NCI-H1694 (cell line): ENCODE measurements around the gene TRMT1.
"Not testable (repeated sequence)": the region's sequence is repeated elsewhere in the genome, so short reads cannot be mapped to it uniquely, and the experiment has no call there.

Experiments used
- DNase-seq: peaks from one replicate; lab custom pipeline; 2025; lab: John Stamatoyannopoulos, UW

TRMT1 gene

DNA sequence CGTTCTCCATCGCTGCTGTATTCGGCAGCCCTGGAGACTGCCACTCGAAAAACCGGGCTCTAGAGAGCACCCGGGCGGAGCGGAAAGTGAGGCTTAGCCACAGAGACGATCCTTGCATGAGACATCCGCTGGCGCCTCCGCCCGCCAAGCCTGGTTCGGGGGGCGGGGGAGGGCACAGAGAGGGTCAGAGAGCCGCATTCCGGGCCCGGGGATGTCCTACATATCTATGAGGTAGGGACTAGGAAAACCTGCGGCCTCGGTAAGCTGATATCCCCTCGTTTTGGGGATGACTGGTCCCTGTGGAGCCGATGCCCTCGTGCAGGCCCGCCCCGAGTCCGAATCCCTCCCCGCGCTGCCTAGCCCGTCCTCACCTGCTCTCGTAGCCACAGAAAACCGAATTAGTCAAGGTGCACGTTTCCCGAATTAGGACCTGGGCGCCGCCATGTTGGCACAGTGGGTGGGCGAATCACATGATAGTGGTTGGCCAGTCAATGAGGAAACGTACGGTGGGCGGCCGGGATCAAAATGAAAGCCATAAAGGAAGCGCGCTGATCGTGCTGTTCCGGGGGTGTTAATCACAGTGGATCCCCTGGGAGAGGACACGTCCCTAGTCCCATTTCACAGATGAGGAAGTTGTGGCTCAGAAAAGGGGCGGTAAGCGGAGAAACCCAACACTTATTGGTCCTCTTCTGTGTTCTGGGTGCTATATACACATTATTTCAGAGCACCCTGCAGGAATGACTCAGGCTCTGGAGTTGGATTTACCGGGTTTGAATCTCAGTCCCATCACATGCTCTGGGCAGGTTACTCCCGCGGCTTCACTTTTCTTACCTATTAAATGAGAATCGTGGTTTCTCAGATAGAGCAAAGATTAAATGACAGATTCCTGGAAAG lies at the start of gene TRMT1:
Gene TRMT1 (minus strand): TSS at position 459 of the 894 bp plus-strand sequence. CDS start 341 bp downstream, at position 118.
- DNase-seq = peak; percentile 84

DNA sequence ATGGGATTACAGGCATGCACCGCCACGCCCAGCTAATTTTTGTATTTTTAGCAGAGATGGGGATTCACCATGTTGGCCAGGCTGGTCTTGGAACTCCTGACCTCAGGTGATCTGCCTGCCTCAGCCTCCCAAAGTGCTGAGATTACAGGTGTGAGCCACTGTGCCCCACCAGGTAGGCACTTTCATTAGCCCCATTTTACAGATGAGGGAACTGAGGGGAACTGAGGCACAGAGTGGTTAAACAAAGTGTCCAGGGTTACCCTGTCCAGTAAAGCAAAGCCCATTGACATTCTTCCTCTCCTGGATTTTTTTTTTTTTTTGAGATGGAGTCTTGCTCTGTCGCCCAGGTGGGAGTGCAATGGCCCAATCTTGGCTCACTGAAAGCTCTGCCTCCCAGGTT lies 49.6 kb upstream of the TRMT1 start:
- not testable (repeated sequence) for DNase-seq

DNA sequence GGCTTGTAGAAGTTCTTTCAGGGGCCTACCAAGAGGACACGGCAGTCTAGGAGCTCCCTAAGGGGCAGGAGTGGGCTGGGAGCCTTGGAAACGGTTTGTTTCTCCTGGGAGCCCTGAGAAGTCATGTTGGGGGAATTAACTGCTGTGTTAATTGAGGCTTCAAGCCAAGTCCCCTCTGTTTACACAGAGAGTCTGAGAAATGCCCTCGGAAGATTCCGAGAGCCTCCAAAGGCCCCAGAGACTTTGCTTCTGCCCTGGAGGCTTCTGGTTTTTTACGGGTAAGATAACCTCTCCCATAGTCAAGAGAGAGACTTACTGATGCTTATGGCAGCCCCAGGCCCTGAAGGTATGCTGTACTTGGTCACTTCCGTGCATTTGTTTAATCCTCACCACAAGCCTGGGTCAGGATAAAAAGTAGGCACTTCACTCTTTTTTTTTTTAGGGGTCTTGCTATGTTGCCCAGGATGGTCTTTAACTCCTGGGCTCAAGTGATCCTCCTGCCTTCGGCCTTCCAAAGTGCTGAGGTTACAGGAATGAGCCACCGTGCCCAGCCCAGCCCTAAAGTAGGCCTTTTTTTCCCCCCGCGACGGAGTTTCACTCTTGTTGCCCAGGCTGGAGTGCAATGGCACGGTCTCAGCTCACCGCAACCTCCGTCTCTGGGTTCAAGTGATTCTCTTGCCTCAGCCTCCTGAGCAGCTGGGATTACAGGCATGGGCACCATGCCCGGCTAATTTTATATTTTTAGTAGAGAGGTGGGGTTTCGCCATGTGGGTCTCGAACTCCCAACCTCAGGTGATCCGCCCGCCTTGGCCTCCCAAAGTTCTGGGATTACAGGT lies 48.8 kb upstream of the TRMT1 start:
- no peak for DNase-seq

DNA sequence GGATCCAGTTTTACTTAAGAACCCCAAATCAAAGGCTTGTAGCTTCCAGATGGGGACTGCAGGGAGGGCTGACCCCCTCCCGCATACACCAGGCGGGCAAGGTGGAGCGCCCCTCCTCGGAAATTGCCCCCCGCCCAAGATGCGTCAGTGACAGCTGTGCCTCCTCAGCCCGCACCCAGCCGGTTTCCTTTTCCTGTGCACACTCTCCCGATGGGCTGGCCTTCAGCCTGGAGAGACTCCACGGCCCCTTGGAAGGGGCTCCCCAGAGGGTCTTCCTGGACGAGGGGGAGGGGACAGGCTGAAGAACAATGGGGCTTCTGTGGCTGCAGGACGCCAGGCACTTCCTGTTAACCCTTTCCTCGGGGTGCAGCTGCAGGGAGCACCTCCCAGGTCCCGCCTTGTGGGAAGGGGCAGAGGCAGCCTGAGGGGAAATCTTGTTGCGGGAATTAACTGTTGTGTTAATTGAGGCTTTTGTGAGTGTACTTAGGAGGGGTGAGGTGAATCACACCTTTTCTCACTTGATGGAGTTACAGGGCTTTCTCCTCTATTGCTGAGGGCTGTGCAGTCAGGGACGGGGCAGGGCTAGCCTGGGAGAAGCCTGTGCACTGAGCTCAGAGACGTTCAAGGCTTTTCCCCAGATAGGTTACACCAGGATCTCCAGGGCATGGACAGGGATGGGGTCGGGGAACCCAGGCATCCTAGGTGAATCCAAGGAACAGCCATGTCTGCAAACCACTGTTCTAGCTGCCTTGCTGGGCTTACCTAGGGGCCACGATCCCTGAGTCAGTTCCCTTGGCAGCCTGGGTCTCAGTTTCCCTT lies 48.0 kb upstream of the TRMT1 start:
- no peak for DNase-seq

DNA sequence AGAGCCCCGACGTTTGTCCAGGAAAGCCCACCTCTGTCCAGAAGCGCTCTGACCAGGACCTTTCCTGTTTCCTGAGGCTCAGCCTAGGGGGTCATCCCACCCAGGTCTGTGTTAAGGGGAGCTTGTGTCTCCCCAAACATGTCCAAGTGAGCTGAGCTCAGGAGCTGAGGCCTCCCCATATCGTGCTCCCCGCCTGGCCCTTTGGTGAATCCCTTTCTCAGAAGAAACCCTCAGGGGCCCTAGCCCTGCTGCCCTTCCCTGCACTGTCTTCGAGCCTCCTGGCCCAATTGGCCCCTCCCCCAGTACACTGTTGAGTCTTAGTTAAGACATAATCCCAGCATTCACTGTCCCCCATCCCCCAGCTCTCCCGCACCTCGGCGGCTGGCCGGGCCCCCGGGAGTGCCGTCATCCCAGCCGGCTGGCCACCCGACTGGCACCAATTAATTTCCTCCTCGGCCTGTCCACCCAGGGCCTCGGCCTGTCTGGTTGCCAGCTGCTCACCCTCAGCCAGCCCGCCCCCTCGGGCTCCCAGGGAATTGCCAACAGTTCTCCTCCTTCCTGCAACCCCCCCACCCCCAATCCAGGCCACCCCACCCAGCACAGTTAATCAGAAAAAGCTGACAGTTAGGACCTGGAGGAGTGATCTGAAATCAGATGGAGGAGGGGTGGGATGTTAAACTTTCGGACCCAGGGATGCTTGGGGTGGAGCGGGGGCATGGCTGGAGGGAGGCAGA lies 47.2 kb upstream of the TRMT1 start:
- no peak for DNase-seq

DNA sequence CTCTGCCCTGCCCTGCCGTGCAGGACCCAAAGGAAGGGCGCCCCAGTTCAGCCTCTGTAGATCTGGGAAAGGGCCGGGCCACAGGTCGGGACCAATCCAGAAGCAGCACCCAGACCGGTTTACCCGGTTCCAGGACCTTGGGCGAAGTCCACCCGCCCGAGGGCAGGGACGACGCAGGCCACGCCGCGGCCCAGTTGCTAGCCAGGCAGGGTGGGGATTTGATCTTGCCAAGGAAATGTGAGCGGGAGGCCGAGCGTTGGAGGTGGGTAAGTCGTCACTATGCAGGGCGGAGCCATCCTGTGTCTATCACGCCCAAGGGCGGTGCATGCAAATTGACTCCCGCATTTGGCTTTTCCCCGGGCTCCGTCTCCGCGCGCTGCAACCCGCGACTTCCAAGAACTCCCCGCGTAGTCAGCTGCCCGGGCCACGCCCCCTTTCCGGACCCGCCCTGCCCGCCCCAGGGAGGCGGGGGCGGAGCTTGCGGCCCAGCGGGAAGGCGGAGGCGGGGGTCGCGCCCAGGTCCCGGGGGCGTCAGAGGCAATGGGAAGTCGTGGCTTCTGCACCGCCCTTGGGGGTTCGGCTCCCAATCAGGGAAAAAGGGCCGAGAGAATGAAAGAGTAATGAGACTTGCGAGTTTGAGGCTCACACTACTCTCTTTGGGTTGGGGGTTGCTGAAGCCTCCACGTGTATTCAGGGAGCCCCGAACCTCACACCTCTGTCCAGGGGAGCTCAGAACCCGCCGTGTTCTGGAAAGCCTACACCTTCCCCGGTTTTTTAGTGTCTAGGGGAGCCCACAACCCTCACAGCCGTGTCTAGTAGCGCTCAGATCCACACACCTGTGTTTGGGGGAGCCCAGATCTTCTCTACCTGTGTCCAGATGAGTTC lies 46.4 kb upstream of the TRMT1 start:
- DNase-seq = peak; percentile 74

DNA sequence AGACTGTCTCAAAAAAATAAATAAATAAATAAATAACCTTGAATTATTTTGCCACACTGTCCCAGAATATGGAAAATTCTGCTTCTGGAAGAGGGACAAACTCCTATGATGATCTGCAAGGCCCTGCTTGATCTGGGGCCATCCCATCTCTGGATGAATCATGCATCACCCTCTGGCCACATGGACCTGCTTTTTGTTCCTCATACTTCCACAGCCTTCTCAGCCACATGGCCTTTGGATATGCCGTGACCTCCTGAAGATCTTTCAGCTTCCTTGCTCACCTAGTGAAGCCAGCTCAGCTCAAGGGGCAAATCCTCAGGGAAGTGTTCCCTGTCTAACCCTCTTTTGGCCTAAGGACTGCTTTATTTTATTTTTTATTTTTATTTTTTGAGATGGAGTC lies 44.0 kb upstream of the TRMT1 start:
- DNase-seq = no peak

DNA sequence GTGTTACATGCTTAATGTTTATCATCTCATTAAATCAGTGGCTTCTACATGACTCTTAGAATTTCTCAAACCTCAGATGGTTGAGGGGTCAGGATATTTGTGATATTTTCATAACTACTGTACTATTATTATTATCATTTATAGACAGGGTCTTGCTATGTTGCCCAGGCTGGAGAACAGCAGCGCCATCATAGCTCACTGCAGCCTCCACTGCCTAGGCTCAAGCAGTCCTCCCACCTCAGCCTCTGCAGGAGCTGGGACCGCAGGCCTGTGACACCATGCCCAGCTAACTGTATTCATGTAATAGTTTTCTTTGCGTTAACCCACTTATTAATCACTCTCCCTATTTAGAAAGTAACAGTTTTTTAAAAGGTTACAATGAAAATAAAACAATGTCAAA lies 43.2 kb upstream of the TRMT1 start:
- no peak for DNase-seq

DNA sequence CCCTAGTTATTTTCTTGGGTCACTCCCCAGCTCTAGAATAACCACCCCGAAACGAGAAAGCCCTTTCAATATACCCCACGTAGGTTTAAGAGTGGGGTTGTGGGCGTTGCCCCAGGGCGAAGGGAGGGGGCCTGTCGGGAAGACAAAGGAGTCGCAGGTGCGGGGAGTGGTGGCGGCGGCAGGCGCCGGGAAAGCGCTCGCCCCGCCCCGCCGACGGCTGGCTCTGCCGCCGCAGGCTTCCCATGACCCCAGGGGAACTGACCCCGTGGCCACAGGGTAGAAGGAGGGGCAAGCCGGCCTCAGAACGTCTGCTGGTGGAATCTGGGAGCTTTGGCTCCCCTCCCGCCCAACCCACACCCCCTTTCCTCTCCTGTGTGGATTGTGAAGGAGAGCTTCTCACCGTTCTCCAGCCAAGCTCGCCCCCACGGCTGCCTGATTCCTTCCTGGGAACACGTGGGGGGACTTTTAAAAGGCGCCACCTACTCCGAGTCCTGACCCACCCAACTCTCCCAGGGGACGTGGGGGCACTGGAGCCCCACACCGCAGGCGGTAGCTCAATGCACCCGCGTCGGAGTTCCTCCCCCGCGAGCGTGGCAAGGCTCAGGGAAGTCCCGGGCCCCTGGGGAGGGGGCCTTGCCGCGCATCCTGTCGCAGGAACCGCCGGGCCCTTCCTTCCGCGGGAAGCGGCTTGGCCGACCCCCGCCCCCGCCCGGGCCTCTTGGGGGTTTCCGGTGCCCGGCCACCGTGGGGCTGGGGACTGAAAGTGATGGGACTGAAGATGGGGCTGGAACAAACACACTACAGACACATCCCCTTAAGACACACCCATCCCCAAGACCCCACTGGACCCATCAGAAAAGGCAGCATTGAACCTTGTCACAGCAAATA lies 39.2 kb upstream of the TRMT1 start:
- DNase-seq = no peak

DNA sequence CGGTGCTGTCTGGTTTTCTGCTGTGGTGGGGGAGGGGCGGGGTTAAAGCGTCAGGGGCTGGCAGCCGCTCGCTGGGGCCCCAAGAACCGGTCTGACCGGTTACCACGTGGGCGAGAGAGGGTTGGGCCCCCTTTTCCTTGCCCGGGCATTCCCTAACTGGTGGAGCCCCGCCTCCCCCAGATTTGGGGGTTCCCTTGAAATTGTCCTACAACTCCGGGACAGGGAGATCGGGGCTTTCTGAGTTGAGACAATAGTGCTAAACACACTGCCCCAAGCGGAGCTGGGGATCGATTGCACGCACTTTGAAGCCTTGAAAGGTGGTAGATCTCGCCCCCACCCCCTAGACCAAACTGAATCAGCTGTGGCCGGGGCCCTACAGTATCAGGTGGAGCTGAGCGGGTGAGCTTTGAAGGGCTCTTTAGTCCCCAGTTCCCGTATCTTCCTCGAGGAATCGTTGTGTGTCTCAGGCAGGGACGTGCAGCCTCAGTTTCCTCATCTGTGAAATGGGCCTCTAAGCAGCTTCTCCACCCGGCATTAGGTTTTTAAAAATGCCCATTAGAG lies 38.5 kb upstream of the TRMT1 start:
- no peak for DNase-seq

DNA sequence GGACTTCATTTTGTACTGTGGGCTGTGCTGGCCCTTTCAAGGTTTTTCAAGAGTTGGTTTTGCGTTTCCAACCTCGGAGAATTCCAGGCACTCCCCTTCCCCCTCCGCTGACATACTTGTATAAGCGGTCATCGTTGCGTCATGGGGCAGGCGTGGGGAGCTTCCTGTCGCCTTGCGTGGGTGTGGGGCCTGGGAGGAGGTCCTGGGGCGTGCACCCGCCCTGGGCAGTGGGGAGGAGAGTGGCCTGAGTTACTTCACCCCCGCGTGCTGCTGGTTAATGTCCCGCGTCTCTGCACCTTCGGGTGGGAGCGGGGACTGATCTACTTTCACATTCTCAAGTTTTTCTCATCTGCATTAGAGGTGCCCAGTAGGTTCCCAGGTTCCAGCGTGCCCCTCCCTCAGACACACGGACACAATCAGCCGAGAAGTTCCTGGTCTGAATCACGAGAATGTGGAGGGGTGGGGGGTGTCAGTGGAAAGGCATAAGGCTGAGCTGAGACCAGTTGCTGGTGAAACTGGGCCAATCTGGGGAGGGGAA lies 37.8 kb upstream of the TRMT1 start:
- no peak for DNase-seq

DNA sequence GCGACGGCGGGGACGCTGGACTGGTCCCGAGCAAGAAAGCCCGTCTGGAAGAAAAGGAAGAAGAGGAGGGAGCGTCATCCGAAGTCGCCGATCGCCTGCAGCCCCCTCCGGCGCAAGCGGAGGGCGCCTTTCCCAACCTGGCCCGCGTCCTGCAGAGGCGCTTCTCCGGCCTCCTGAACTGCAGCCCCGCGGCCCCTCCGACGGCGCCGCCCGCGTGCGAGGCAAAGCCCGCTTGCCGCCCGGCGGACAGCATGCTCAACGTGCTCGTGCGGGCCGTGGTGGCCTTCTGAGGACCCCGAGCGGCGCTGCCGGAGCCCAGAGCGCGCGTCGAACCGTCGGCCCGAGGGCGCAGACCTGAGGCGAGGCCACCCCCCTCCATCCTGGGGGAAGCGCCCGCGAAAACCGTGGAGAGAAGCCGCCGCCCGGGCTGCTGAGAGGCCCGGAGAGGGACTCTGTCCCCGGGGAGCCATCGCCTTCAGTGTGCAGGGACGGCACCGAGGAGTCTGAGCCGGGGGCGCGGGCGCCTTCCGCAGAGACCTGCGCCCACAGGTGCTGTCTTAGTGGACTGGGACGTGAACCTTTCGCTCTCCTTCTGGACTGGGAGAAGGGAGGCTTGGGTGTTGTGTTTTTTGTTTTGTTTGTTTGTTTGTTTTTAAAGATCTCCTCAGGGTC lies 37.2 kb upstream of the TRMT1 start:
- no peak for DNase-seq

DNA sequence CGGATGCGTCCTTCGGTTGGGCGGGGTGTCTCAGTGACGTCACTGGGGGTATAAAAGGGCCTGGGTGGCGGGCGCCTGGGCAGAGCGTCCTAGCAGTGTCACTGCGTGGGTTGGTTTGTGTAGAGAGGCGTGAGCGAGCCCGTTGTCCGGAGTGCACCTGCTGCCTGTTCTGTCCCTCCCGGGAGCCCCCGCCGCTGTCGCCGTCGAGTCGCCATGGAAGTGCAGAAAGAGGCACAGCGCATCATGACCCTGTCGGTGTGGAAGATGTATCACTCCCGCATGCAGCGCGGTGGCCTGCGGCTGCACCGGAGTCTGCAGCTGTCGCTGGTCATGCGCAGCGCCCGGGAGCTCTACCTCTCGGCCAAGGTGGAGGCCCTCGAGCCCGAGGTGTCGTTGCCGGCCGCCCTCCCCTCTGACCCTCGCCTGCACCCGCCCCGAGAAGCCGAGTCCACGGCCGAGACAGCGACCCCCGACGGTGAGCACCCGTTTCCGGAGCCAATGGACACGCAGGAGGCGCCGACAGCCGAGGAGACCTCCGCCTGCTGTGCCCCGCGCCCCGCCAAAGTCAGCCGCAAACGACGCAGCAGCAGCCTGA lies 36.5 kb upstream of the TRMT1 start:
- no peak for DNase-seq

DNA sequence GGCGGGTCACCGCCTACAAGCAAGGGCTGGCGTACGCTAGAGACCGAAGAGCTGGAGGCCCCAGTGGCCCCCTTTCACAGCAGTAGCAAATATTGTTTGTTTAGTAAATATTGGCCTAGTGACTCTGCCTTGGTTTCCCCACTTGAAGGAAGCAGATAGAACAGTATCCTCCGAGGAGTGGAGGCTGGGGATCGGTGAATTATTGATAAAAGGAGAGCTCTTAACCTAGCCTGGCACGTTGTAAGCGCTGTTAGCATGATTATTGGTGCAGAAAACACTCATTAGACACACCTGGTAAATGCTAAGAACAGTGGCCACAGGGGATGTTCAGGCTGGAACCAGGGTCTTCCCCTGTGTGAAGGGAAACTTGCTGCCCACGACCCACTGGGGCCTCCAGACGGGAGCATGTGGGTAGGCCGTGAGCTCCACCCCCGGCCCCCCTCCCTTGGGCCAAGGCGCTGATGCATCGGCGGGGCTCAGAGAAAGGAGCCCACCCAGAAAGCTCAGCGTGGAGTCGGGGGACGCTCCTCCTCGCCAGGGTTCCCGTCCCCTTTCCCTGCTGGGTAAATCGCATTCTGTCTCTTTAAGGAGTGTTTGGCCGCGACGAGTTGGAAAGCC lies 35.9 kb upstream of the TRMT1 start:
- DNase-seq = peak; percentile 76

DNA sequence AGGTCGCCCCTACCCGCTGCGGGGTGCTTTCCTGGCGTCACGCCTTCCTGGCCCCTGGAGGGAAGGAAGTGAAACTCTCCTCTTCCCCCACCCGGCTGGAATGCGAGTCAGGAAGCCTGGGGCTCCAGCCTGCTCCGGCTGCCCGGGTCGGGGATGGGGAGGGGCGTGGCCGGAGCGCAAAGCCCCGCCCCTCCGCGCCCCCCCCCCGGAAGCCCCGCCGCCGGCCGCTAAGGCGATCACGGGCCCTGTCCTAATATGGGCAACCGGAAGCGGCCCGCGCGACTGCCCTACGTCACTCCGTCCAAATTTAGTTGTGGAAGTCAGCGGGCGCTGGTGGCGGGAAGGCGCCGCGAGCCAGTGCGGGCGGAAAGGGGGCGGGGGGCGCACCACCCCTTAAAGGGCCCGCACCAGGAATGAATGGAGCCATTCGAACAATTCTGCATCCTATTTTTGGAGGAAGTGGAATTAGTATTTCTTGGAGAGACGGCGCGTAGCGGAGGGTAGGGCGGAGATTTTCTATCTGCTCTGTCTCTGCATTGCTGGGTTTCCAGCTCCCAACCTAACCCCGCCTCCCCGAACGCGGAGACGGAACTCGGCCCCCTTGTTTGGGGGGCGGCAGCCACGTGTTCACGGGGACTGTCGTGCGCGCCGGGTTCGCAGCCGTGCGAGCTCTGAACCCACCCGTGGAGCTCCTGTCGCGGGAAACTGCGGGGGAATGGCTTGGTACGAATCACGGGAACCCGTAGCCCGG lies 35.2 kb upstream of the TRMT1 start:
- peak; percentile 88 for DNase-seq

DNA sequence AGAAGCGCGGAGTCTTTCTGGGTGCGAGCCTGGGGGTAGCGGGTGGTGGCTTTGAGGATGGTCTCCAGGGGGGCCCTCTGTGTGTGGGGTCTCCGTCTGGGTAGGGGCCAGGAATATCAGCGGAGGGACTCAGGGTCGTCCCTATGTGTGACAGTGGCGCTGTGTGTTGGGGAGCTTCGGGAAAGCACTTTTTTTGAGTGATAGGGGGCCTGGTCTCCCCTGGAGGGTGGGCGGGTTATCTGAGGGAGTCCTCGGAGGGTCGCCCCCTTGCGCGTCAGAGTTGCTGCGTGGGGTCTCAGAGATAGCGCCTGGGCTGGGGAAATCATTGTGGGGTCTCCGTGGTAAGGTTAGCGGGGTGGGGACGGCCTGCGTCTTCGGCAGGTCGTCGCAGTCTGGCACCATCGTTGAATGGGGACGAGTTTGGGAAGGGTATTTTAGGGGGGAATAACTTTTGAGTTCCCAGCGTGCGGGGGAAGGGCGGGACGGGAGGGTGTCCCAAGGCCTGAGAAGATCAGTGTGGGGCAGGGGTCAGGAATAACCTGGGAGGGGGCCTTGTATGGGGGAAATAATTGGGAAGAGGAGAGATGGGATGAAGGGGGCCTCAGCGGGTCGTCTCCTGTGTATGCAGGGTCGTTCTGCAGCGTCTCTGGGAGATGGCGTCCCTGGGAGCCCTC lies 34.5 kb upstream of the TRMT1 start:
- no peak for DNase-seq
